Erythroblast (primary cell): ENCODE results near the gene GALNT7.

Source experiments
- GATA1 ChIP-seq: IDR thresholded peaks from 2 replicates; pipeline ENCODE4 v1.6.1; 2011; ENCODE audit warnings: low read depth, mild to moderate bottlenecking, control low read depth, low read length, moderate library complexity
- POLR2A ChIP-seq: IDR thresholded peaks from 2 replicates; pipeline ENCODE4 v1.6.1; 2011; ENCODE audit warnings: mild to moderate bottlenecking, low read length

- TF ChIP-seq POLR2A: no peak
- TF ChIP-seq GATA1: no peak
Observed at GRCh38 chr4:173247321-173247720, 78.7 kb downstream of the GALNT7 start.
